GM18519 (cell line): ENCODE results near the gene STX16.

Experiments used
- ATAC-seq: cut with Tn5 transposase; IDR thresholded peaks from one replicate; pipeline ENCODE4 v1.9.1; 2021; ENCODE audit warnings: mild to moderate bottlenecking, moderate library complexity; ENCODE audit not compliant: unreplicated experiment, low FRiP score

STX16 gene

DNA sequence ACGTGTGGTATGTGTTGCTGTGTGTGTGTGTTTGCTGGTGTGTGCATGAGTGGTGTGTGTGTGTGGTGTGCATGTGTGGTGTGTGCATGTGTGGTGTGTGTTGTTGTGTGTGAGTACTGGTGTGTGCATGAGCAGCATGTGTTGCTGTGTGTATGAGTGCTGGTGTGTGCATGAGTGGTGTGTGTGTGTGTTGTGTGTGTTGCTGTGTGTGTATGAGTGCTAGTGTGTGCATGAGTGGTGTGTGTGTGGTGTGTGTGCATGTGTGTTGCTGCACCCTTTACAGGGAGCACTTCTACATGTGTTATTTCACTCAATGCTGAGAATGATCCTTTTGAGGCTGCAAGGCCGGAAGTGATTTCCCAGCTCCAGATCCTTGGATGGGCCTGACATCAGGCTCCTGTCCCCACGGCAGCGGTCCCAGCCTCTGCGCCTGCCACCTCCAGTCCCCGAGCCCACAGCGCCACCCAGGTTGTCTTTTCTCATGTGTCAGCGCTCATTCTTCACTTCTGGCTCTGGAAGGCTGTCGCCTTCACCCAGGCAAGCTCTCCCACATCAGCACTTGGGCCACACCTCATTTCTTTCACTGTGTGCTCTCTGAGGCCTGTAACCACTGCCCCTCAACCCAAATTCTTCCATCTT, 44.1 kb downstream of the STX16 start:
- no peak for ATAC-seq

- ATAC-seq: no peak
Measured at GRCh38 chr20:58695895-58696375, 44.9 kb downstream of the STX16 start.

- no peak for ATAC-seq
Measured at GRCh38 chr20:58696411-58696961, 45.4 kb downstream of the STX16 start.

DNA sequence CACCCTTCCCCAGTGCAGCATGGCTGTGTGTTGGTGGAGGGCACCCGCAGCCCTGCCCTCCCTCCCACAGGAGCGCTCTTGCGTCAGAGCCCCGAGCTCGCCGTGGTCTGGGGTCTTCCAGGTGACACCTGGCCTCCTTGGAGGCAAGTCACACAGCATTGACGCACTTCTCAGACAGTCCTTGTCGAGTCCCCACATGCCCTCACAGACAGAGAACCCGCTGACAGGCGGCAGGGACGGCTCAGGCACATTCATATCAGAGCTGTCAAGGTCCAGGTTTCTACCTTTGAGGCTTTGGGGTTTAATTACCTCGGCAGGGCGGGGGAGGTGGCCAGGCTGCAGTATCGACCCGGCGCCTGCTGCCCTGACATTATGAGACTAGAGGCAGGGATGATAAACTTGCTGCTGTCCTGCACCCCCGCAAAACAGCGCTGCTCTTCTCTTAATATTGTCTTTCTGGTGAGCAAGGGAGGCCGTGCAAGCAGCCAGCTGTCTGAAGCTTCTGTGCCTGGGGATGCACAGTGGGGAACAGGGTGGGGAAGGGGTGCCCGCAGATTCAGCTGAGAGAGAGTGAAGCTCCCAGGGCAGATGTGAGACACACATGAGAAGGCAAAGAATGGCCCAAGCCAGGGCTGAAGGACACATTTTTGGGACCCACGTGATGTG, 46.3 kb downstream of the STX16 start:
- no peak for ATAC-seq

DNA sequence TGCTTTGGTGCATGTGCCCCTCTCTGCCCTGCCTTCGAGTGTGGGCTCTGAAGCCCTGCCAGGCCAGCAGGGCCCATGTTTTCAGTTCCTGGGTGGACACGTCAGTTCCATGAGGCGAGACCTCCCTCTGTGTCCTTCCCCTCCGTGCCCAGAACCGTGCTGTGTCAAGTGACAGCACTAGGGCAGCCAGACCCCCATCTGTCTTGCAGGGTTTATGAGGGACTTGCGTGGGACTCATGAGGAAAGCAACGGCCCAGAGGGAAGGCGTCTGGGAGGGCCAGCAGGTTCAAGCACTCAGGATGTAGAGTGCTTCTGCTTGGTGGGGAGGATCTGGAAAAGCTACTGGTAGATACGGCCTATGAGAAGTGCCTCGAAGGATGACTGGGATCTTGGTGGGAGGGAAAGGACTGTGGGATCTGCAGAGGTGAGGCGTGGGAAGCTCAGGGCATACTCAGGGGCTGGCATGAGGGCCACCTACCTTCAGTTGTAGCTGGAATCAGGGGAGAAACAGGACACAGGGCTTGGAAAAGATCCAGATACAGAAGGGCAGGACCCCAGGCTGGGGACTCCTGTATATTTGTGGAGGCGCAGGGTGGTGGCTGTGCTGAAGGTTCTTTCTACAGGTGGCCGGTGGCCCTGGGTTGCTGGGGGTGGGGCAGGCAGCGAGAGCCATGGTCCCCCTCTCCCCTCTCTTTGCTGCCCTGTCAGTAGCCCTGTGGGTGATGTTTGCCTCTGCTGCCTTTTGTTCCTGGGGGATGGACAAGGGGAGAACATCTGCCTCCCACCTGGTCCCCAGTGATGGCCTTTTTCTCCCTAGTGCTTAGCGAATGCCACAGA, 47.0 kb downstream of the STX16 start:
- no peak for ATAC-seq

- no peak for ATAC-seq
Measured at GRCh38 chr20:58698741-58699622, 47.9 kb downstream of the STX16 start.

- no peak for ATAC-seq
Measured at GRCh38 chr20:58699623-58700107, 48.6 kb downstream of the STX16 start.

- ATAC-seq: no peak
Measured at GRCh38 chr20:58700121-58700821, 49.2 kb downstream of the STX16 start.

DNA sequence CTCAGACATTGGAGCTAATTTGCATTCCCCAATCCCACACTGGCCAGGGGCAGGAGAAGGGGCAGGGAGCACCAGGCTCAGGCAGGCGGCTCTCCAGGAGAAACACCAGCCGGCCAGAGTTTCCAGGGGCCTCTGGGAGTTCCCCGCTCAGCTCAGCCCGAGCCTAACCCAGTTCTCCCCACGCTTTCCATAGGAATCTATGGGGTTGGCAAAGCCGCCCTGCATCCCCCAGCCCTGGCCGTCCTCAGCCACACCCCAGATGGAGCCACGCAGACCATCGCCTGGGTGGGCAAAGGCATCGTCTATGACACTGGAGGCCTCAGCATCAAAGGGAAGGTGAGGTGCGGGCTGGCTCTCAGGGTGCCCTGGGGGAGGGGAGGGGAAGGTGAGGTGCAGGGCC, 49.7 kb downstream of the STX16 start:
- no peak for ATAC-seq

DNA sequence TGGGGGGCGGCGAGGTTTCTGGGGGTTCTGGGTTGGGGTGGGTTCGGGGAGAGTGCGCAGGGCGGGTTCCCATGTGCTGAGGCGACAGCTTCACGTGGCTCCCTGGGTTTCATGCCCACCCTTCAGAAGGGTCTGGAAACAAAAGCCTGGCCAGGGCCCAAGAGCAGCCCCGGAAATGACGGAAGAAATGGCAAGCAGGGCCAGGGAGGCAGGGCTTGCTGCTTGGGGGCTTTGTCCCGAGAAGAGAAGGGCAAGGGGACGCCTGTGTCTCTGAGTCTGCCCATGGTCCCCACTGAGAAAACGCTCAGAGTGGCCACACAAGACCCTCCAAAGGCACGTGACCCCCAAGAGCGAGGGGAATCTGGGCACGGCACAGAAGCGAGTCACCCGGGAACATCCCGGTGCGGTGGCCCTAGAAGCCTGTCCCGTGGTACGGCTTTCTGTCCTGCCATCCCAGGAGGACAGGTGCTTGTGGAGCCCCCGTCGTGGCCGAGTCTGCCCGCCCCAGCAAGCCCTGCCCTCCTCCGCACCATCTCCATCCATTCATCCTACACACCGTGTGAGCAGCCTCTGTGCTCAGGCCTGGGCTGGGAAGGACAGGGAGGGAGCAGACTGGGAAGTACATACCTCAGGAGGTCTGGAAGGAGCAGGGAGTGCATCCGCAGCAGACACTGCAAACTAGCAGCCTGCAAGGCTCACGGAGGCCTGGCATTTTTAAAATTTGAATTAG, 50.5 kb downstream of the STX16 start:
- no peak for ATAC-seq

DNA sequence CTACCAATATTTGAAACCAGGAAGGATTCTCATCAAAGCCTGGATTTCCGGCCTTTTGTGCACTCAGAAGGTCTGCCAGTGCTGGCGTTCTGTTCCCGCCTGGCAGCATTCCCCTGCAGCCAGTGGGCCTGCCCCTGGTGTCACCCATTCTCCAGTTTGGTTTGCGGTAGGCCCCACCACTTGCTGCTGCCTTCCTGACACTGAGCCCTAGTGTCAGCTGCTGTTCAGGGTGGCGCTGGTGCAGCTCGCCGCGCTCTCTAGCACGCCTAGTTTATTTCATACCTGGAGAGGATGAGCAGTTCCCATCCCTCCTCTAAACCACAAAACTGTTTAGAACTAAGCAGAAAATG, 51.1 kb downstream of the STX16 start:
- ATAC-seq: no peak

DNA sequence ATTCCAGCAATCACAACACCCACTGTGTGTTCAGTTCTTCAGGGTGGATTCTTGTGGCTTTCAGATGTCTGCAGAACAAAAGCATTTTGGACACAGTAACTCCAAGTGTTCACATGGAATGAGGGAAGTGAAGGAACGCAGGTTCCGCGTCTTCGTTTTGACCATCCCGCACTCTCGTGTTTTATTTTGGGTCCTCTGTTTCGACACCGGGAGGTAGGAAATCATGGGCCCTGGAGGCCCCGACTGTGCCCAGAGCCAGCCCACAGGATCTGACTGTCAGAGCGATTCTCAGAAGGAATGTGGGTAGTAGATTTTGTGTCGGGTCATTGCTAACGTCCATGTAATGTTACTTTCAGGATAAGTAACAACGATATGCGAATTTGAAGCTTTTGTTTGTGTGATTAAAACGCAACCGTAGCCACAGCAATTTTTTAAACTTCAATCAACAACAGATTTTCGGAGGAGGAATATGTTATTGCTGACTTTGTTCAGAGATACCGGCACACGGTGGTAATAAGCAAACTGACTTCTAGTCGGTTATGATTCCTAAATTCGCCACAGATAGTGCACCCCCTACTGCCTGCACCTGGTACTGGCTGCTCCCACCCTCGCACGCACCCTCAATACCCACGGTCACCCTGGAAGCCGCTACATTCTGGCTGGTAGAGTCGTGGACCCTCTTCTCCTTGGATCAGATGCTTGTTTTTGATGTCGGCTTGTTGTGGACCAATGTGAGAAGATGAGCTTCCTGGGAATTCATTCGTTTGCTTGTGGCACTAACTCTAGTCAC, 52.0 kb downstream of the STX16 start:
- ATAC-seq: no peak

GRCh38 chr20:58703765-58704371, 52.8 kb downstream of the STX16 start:
- no peak for ATAC-seq

DNA sequence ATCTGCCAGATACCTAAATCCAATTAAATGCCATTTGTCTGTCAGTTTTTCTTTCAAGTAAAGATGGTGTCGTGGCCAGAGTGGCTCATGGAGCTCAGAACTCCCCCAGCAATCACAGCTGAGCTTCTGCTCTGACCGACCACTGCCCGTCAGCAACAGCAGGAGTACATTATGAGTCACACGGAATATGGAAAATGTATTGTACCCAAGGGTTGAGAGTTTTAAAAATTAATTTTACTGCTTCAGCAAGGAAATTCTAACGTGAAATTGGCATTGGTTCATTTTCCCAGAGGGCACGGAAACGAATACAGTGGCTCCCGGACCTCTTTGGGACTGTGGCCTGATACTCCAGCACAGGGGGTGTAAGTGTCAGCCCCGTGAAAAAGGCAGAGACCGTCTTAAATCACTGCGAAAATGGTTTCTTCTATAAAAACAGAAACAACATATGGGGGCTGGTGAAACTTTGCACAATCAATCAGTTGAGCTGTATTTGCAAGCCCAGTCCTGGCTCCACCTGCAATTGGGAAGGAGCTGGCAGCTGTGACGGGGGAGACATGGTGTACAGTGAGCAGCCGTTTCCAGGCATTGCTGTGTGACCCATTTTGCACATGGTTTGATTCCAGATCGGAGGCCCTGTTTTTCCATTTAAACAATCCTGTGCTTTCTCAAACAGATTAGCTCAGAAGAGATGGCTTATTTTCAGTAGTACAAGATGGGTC, 54.3 kb downstream of the STX16 start:
- ATAC-seq: no peak

- no peak for ATAC-seq
Measured at GRCh38 chr20:58706150-58706892, 55.2 kb downstream of the STX16 start.

GRCh38 chr20:58706975-58707681, 56.0 kb downstream of the STX16 start:
- no peak for ATAC-seq
